ENCODE data around the gene KCND3.

Gene KCND3

DNA sequence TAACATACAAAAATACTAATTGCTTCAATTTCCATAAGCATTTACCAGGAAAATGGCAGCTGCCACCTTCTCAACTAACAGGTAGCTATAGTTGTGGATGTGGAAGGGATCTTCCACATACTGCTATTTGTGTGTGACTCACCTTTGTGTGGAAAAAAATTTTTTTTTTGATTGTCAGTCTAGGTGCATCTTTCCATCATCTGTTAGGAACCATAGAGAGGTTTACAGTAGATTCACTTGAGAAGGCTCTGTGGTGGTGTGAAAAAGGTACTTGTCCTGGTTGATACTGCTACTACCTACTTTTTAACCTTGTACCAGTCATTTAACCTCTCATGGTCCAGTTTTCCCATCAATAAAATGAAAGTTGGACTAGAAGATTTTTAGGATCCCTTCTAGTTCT, 220.8 kb downstream of the KCND3 start:
- CTCF ChIA-PET: interaction anchor here (0.8 to 14.6 kb wide), 23 partner anchors 8 to 568 kb away, joined by 3 to 213 read pairs (median 4); no protein-coding TSS in a partner anchor
- peaks cover 13 to 51% (median 27%) of the 10 kb centered on the region in 4 experiments for H3K36me3 ChIP-seq (ENCODE audit: control insufficient read depth in 4 of 4, insufficient read depth in 4 of 4, low read length in 3 of 4)
- H3K9me3 ChIP-seq (ENCODE audit: control extremely low read depth in 1 of 5, control insufficient read depth in 4 of 5, insufficient read depth in 2 of 5, low read depth in 1 of 5, low read length in 4 of 5): no peaks in the 10 kb centered on the region
- POLR2A ChIA-PET: no interaction called here
- H3K4me1 ChIP-seq (ENCODE audit: control extremely low read depth in 1 of 4, control insufficient read depth in 4 of 4, insufficient read depth in 4 of 4, low read length in 3 of 4): no peaks in the 10 kb centered on the region
- no peaks in the 10 kb centered on the region for H3K27me3 ChIP-seq (replicated peaks in 2 of 5; ENCODE audit: control insufficient read depth in 4 of 5, insufficient read depth in 5 of 5, low read length in 4 of 5)
- H3K4me3 ChIP-seq (ENCODE audit: control insufficient read depth in 1 of 7, extremely low read depth in 1 of 7, insufficient read depth in 4 of 7, low read depth in 2 of 7, low read length in 6 of 7): no peak overlapping the region
- DNase-seq: no peak
- H3K27ac ChIP-seq (ENCODE audit: insufficient read depth in 1 of 2, low read depth in 1 of 2, low read length in 2 of 2, poor library complexity in 1 of 2, severe bottlenecking in 2 of 2): no peak overlapping the region

DNA sequence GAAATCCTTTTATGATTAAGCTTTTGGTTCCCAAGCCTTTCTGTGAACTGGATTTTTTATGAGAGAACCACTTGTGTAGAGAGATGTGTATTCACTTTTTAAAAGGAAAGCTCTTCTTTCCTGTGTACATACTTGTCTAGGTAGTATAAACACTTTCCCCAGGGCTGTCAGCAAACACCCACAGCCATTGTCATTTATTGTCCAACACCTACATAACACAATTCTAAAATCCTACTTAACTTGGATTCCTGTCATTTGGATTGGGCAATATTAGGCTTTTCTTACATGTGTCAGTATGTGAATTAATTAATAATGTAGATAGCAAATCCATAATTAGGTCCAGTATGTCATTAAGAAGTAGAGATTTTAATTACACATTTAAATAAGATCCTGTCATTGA, 221.4 kb downstream of the KCND3 start:
- Histone ChIP-seq H3K4me3 (ENCODE audit: control insufficient read depth in 1 of 7, extremely low read depth in 1 of 7, insufficient read depth in 4 of 7, low read depth in 2 of 7, low read length in 6 of 7) (no peak overlapping the region), H3K9me3 (ENCODE audit: control extremely low read depth in 1 of 5, control insufficient read depth in 4 of 5, insufficient read depth in 2 of 5, low read depth in 1 of 5, low read length in 4 of 5) (no peaks in the 10 kb centered on the region), H3K4me1 (ENCODE audit: control extremely low read depth in 1 of 4, control insufficient read depth in 4 of 4, insufficient read depth in 4 of 4, low read length in 3 of 4) (no peaks in the 10 kb centered on the region), H3K36me3 (ENCODE audit: control insufficient read depth in 4 of 4, insufficient read depth in 4 of 4, low read length in 3 of 4) (peaks cover 13 to 57% (median 30%) of the 10 kb centered on the region in 4 experiments), H3K27me3 (replicated peaks in 2 of 5; ENCODE audit: control insufficient read depth in 4 of 5, insufficient read depth in 5 of 5, low read length in 4 of 5) (no peaks in the 10 kb centered on the region), H3K27ac (ENCODE audit: insufficient read depth in 1 of 2, low read depth in 1 of 2, low read length in 2 of 2, poor library complexity in 1 of 2, severe bottlenecking in 2 of 2) (peak overlapping the region in 1 of 2 experiments; percentile 25)
- ChIA-PET POLR2A (no interaction called here), CTCF (interaction anchor here (0.8 to 14.6 kb wide), 22 partner anchors 10 to 569 kb away, joined by 3 to 213 read pairs (median 4); no protein-coding TSS in a partner anchor)
- no peak for DNase-seq

DNA sequence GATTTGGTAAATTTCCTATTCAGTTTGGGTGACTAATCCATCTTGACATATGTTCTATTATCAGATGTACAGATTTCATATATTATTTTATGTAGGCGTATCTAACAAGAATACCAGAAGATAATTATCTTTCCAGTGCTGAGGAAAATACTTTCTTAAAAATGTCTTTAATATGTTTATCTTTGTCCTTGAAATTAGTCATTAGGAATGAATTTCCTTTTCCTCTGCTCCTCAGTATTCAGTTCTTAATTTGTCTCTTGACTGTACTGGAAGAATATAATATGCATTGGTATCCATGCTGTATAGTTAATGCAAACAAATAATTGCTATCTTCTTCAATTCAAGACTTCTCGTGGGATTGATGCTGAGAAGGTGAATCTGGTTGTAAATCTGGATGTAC, 227.1 kb downstream of the KCND3 start:
- CTCF ChIA-PET: interaction anchor here (1.3 to 14.6 kb wide), 3 partner anchors 47 to 280 kb away, joined by 3 to 213 read pairs (median 11); no protein-coding TSS in a partner anchor
- POLR2A ChIA-PET: interaction anchor here (1.0 kb wide), 1 partner anchor 50 kb away, joined by 3 read pairs; no protein-coding TSS in a partner anchor
- Histone ChIP-seq H3K27me3 (replicated peaks in 2 of 5; ENCODE audit: control insufficient read depth in 4 of 5, insufficient read depth in 5 of 5, low read length in 4 of 5) (no peaks in the 10 kb centered on the region), H3K9me3 (ENCODE audit: control extremely low read depth in 1 of 5, control insufficient read depth in 4 of 5, insufficient read depth in 2 of 5, low read depth in 1 of 5, low read length in 4 of 5) (no peaks in the 10 kb centered on the region), H3K4me1 (ENCODE audit: control extremely low read depth in 1 of 4, control insufficient read depth in 4 of 4, insufficient read depth in 4 of 4, low read length in 3 of 4) (peaks cover 0 to 3% (median under 1%) of the 10 kb centered on the region in 4 experiments), H3K36me3 (ENCODE audit: control insufficient read depth in 4 of 4, insufficient read depth in 4 of 4, low read length in 3 of 4) (peaks cover 23 to 80% (median 48%) of the 10 kb centered on the region in 4 experiments), H3K27ac (ENCODE audit: insufficient read depth in 1 of 2, low read depth in 1 of 2, low read length in 2 of 2, poor library complexity in 1 of 2, severe bottlenecking in 2 of 2) (no peak overlapping the region), H3K4me3 (ENCODE audit: control insufficient read depth in 1 of 7, extremely low read depth in 1 of 7, insufficient read depth in 4 of 7, low read depth in 2 of 7, low read length in 6 of 7) (no peak overlapping the region)
- 83% methylated on average over 1 of the region's 2 CpGs for WGBS (ENCODE audit: insufficient coverage)
- no peak for DNase-seq

DNA sequence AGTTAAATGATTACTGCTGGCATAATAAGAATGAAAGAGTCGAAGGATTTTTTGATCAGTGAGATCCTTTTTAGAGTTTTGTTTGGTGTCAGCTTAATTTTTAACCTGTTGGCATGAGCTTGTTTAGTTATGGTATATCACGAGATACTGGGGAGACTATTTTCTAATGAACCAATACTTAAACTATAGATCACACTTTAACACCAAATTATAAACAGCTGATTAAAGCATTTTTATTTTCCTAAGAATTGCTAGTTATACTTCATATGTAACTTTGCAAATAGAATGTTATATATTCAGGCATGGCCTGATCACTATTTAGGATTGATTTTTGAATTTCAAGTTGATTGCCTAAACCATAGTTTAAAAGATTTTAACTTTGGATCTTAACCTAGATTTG, 227.8 kb downstream of the KCND3 start:
- Histone ChIP-seq H3K27me3 (replicated peaks in 2 of 5; ENCODE audit: control insufficient read depth in 4 of 5, insufficient read depth in 5 of 5, low read length in 4 of 5) (no peaks in the 10 kb centered on the region), H3K27ac (ENCODE audit: insufficient read depth in 1 of 2, low read depth in 1 of 2, low read length in 2 of 2, poor library complexity in 1 of 2, severe bottlenecking in 2 of 2) (no peak overlapping the region), H3K36me3 (ENCODE audit: control insufficient read depth in 4 of 4, insufficient read depth in 4 of 4, low read length in 3 of 4) (peaks cover 24 to 78% (median 45%) of the 10 kb centered on the region in 4 experiments), H3K9me3 (ENCODE audit: control extremely low read depth in 1 of 5, control insufficient read depth in 4 of 5, insufficient read depth in 2 of 5, low read depth in 1 of 5, low read length in 4 of 5) (no peaks in the 10 kb centered on the region), H3K4me1 (ENCODE audit: control extremely low read depth in 1 of 4, control insufficient read depth in 4 of 4, insufficient read depth in 4 of 4, low read length in 3 of 4) (peaks cover 2 to 10% (median 5%) of the 10 kb centered on the region in 4 experiments), H3K4me3 (ENCODE audit: control insufficient read depth in 1 of 7, extremely low read depth in 1 of 7, insufficient read depth in 4 of 7, low read depth in 2 of 7, low read length in 6 of 7) (no peak overlapping the region)
- CTCF ChIA-PET: interaction anchor here (1.3 to 14.6 kb wide), 3 partner anchors 46 to 280 kb away, joined by 3 to 213 read pairs (median 11); no protein-coding TSS in a partner anchor
- no peak for DNase-seq
- POLR2A ChIA-PET: no interaction called here
- no CpG with 5 or more reads among the region's 2 CpGs for WGBS (ENCODE audit: insufficient coverage)

DNA sequence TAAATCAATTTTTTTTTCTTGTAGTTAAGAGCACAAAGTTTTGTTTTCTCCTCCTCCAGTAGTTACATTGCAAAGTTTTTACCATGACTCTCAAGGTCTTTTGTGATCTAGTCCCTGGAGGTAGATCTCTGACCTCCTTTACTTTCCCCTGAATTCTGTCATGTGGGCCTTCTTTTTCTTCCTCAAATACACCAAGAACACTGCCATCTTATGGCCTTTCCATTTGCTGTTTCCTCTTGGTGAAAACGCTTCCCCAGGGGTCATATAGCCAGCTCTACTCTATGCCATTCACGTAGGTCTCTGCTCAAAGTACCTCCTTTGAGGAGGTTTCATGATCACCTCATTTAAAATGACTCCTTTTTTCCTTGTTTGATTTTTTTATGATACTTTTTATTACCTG, 231.1 kb downstream of the KCND3 start:
- no peaks in the 10 kb centered on the region for H3K9me3 ChIP-seq (ENCODE audit: control extremely low read depth in 1 of 5, control insufficient read depth in 4 of 5, insufficient read depth in 2 of 5, low read depth in 1 of 5, low read length in 4 of 5)
- peak overlapping the region in 1 of 2 experiments; percentile 37 for H3K27ac ChIP-seq (ENCODE audit: insufficient read depth in 1 of 2, low read depth in 1 of 2, low read length in 2 of 2, poor library complexity in 1 of 2, severe bottlenecking in 2 of 2)
- H3K27me3 ChIP-seq (replicated peaks in 2 of 5; ENCODE audit: control insufficient read depth in 4 of 5, insufficient read depth in 5 of 5, low read length in 4 of 5): no peaks in the 10 kb centered on the region
- CTCF ChIA-PET: interaction anchor here (0.8 to 6.2 kb wide), 5 partner anchors 9 to 276 kb away, joined by 3 to 69 read pairs (median 4); no protein-coding TSS in a partner anchor
- H3K4me3 ChIP-seq (ENCODE audit: control insufficient read depth in 1 of 7, extremely low read depth in 1 of 7, insufficient read depth in 4 of 7, low read depth in 2 of 7, low read length in 6 of 7): no peak overlapping the region
- 60% methylated on average over 1 of the region's 2 CpGs for WGBS (ENCODE audit: insufficient coverage)
- POLR2A ChIA-PET: no interaction called here
- DNase-seq: peak; percentile 42 to 57 (median 51)
- H3K4me1 ChIP-seq (ENCODE audit: control extremely low read depth in 1 of 4, control insufficient read depth in 4 of 4, insufficient read depth in 4 of 4, low read length in 3 of 4): peaks cover 6 to 25% (median 17%) of the 10 kb centered on the region in 4 experiments
- H3K36me3 ChIP-seq (ENCODE audit: control insufficient read depth in 4 of 4, insufficient read depth in 4 of 4, low read length in 3 of 4): peaks cover 12 to 50% (median 26%) of the 10 kb centered on the region in 4 experiments

DNA sequence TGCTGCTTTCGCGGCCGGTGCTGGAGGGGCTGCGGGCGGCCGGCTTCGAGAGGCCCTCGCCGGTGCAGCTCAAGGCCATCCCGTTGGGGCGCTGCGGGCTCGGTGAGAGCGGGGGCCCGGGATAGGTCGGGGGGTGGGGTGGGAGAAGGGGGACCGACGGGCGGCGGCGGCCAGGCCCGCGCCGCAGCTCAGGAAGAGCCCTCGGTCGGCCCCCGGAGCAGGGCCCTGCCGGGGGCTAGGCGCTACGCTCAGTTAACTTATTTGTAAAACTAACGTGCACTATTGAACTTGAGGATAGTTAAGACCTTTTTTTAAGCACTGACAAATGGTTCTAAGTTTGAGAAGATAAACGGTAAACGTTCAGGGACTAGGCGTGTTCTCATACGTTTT, 233.3 kb downstream of the KCND3 start:
- CTCF ChIA-PET: interaction anchor here (1.2 to 6.2 kb wide), 6 partner anchors 11 to 92 kb away, joined by 3 to 69 read pairs (median 18); partner anchors contain the start of gene INKA2
- POLR2A ChIA-PET: interaction anchor here (1.3 kb wide), 1 partner anchor 17 kb away, joined by 5 read pairs; the partner anchor contains the start of gene INKA2
- H3K4me3 ChIP-seq (ENCODE audit: control insufficient read depth in 1 of 7, extremely low read depth in 1 of 7, insufficient read depth in 4 of 7, low read depth in 2 of 7, low read length in 6 of 7): peak overlapping the region; percentile 57 to 92 (median 85)
- no peak for DNase-seq
- H3K9me3 ChIP-seq (ENCODE audit: control extremely low read depth in 1 of 5, control insufficient read depth in 4 of 5, insufficient read depth in 2 of 5, low read depth in 1 of 5, low read length in 4 of 5): no peaks in the 10 kb centered on the region
- peak overlapping the region; percentile 92 to 96 for H3K27ac ChIP-seq (ENCODE audit: insufficient read depth in 1 of 2, low read depth in 1 of 2, low read length in 2 of 2, poor library complexity in 1 of 2, severe bottlenecking in 2 of 2)
- H3K4me1 ChIP-seq (ENCODE audit: control extremely low read depth in 1 of 4, control insufficient read depth in 4 of 4, insufficient read depth in 4 of 4, low read length in 3 of 4): peaks cover 6 to 31% (median 19%) of the 10 kb centered on the region in 4 experiments
- WGBS (ENCODE audit: insufficient coverage): 0% methylated on average over 13 of the region's 35 CpGs
- H3K36me3 ChIP-seq (ENCODE audit: control insufficient read depth in 4 of 4, insufficient read depth in 4 of 4, low read length in 3 of 4): peaks cover 4 to 29% (median 11%) of the 10 kb centered on the region in 4 experiments
- no peaks in the 10 kb centered on the region for H3K27me3 ChIP-seq (replicated peaks in 2 of 5; ENCODE audit: control insufficient read depth in 4 of 5, insufficient read depth in 5 of 5, low read length in 4 of 5)

Measured in common myeloid progenitor, CD34-positive (primary cell).